SK-N-SH (cell line): ENCODE data around the gene R3HCC1L.

Experiments used
- EP300 ChIP-seq, 2 experiments: IDR thresholded peaks; 2 replicates each; pipeline versions ENCODE4 v1.4.0 to v1.6.1; 2012; ENCODE audit warnings: borderline replicate concordance in 1 of 2, low read depth in 1 of 2, low read length in 1 of 2
- EZH2phosphoT487 ChIP-seq: fragments of 200-600 bp; sonication (generic); IDR thresholded peaks from 2 replicates; pipeline ENCODE4 v1.6.1; 2017; ENCODE audit warnings: low read depth, mixed run types, mild to moderate bottlenecking, antibody characterized with exemption, moderate library complexity, borderline replicate concordance
- POLR2AphosphoS5 ChIP-seq: IDR thresholded peaks from 2 replicates; pipeline ENCODE4 v1.6.1; 2012; ENCODE audit warnings: low read depth, low read length
- RCOR1 ChIP-seq: fragments of 150-350 bp; IDR thresholded peaks from 2 replicates; pipeline ENCODE4 v1.6.1; 2017; ENCODE audit warnings: antibody characterized with exemption, low read length
- TF ChIP-seq, protein P1 (sequence below): fragments of 200-600 bp; sonication (generic); IDR thresholded peaks from 2 replicates; pipeline ENCODE4 v1.6.1; 2017; ENCODE audit warnings: antibody characterized with exemption, mild to moderate bottlenecking, moderate library complexity
- TF ChIP-seq, protein P2 (sequence below): fragments of 150-350 bp; IDR thresholded peaks from 2 replicates; pipeline ENCODE4 v1.6.1; 2016; ENCODE audit warnings: mild to moderate bottlenecking, low read depth, low read length

DNA sequence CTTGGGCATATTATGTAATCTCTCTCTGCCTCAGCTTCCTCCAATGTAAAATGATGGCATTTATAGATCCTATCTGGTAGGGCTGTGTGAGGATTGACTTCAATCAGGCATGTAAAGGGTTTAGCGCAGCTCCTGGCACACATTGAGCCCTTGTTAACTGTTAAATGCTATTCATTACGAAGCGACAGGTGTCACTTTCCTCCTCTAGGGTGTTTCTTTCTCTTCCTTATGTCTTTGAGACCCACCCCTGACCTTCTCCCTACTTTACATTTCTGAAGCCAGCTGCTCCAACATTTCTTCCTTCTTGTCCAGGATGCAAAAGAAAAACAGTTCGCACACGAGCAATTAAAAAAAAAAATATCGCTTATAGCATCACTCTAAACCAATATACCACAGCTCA, 5.7 kb upstream of the R3HCC1L start:
- TF ChIP-seq POLR2AphosphoS5 (no peak), RCOR1 (no peak), EP300 (IDR thresholded peaks at IDR 0.05; ENCODE audit: borderline replicate concordance in 1 of 2, low read depth in 1 of 2, low read length in 1 of 2) (no peak), EZH2phosphoT487 (no peak)
- TF ChIP-seq, protein P1, sequence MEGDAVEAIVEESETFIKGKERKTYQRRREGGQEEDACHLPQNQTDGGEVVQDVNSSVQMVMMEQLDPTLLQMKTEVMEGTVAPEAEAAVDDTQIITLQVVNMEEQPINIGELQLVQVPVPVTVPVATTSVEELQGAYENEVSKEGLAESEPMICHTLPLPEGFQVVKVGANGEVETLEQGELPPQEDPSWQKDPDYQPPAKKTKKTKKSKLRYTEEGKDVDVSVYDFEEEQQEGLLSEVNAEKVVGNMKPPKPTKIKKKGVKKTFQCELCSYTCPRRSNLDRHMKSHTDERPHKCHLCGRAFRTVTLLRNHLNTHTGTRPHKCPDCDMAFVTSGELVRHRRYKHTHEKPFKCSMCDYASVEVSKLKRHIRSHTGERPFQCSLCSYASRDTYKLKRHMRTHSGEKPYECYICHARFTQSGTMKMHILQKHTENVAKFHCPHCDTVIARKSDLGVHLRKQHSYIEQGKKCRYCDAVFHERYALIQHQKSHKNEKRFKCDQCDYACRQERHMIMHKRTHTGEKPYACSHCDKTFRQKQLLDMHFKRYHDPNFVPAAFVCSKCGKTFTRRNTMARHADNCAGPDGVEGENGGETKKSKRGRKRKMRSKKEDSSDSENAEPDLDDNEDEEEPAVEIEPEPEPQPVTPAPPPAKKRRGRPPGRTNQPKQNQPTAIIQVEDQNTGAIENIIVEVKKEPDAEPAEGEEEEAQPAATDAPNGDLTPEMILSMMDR: no peak
- TF ChIP-seq, protein P2, sequence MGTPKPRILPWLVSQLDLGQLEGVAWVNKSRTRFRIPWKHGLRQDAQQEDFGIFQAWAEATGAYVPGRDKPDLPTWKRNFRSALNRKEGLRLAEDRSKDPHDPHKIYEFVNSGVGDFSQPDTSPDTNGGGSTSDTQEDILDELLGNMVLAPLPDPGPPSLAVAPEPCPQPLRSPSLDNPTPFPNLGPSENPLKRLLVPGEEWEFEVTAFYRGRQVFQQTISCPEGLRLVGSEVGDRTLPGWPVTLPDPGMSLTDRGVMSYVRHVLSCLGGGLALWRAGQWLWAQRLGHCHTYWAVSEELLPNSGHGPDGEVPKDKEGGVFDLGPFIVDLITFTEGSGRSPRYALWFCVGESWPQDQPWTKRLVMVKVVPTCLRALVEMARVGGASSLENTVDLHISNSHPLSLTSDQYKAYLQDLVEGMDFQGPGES: no peak
